KMS-11 (cell line): ENCODE measurements around the gene DNAJC27.
A peak's percentile ranks its signal among the peaks of the same experiment; 100 is the strongest.

Source experiments
- H2AFZ ChIP-seq: fragments of 200-600 bp; sonication (generic); 2 replicates; pipeline ENCODE4 v1.6.1; 2016; ENCODE audit warnings: antibody characterized with exemption, mixed run types, low read depth
- H3K27ac ChIP-seq: fragments of 200-600 bp; sonication (generic); 2 replicates; pipeline ENCODE4 v1.6.1; 2016; ENCODE audit warnings: mild to moderate bottlenecking, mixed run types
- H3K27me3 ChIP-seq: fragments of 200-600 bp; sonication (generic); 2 replicates; pipeline ENCODE4 v1.6.1; 2017; ENCODE audit warnings: mild to moderate bottlenecking, low read depth, mixed run types, moderate library complexity; ENCODE audit not compliant: insufficient read depth
- H3K36me3 ChIP-seq: fragments of 200-600 bp; sonication (generic); 2 replicates; pipeline ENCODE4 v1.6.1; 2017; ENCODE audit warnings: mild to moderate bottlenecking, mixed run types; ENCODE audit not compliant: insufficient read depth
- H3K4me1 ChIP-seq: fragments of 200-600 bp; sonication (generic); 2 replicates; pipeline ENCODE4 v1.6.1; 2016; ENCODE audit warnings: mild to moderate bottlenecking, low read depth, mixed run types; ENCODE audit not compliant: poor library complexity, severe bottlenecking
- H3K4me2 ChIP-seq: fragments of 200-600 bp; sonication (generic); 2 replicates; pipeline ENCODE4 v1.7.0; 2016; ENCODE audit warnings: mild to moderate bottlenecking, mixed run types
- H3K4me3 ChIP-seq: fragments of 200-600 bp; sonication (generic); IDR thresholded peaks from 2 replicates; pipeline ENCODE4 v1.6.1; 2017; ENCODE audit warnings: low read depth, low read length, mixed read lengths; ENCODE audit not compliant: insufficient read depth
- H3K79me2 ChIP-seq: fragments of 200-600 bp; sonication (generic); 2 replicates; pipeline ENCODE4 v1.6.1; 2016; ENCODE audit warnings: low read depth, mixed run types; ENCODE audit not compliant: insufficient read depth
- H3K9ac ChIP-seq: fragments of 200-600 bp; sonication (generic); 2 replicates; pipeline ENCODE4 v1.6.1; 2016; ENCODE audit warnings: mild to moderate bottlenecking, mixed run types
- H4K20me1 ChIP-seq: fragments of 200-600 bp; sonication (generic); 2 replicates; pipeline ENCODE4 v1.6.1; 2016; ENCODE audit warnings: mild to moderate bottlenecking, mixed run types; ENCODE audit not compliant: insufficient read depth
- TF ChIP-seq, protein P1 (sequence below): fragments of 200-600 bp; sonication (generic); conservative IDR thresholded peaks from 2 replicates; pipeline ENCODE4 v1.6.1; 2017; ENCODE audit warnings: low read depth, mild to moderate bottlenecking, antibody characterized with exemption, low read length, moderate library complexity, mixed read lengths

DNAJC27 gene

DNA sequence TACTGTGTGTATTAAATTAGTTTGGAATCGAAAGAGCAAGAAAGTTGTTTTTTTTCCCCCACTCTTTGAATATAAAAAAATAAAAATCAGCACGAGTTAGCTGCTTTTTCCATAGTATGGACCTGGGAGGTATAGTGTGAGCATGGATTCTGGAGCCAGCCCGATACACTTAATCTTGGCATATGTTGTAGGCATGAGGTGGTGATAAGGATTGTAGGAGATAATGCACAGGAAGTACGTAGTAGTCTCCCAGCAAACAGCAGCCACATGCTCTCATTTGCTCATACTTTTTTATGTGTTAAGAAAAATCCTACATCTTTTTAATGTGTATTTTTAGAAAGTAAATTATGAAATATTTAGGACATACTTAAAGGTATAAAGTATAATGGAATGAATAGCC lies 2.1 kb upstream of the DNAJC27 start:
- TF ChIP-seq, protein P1, sequence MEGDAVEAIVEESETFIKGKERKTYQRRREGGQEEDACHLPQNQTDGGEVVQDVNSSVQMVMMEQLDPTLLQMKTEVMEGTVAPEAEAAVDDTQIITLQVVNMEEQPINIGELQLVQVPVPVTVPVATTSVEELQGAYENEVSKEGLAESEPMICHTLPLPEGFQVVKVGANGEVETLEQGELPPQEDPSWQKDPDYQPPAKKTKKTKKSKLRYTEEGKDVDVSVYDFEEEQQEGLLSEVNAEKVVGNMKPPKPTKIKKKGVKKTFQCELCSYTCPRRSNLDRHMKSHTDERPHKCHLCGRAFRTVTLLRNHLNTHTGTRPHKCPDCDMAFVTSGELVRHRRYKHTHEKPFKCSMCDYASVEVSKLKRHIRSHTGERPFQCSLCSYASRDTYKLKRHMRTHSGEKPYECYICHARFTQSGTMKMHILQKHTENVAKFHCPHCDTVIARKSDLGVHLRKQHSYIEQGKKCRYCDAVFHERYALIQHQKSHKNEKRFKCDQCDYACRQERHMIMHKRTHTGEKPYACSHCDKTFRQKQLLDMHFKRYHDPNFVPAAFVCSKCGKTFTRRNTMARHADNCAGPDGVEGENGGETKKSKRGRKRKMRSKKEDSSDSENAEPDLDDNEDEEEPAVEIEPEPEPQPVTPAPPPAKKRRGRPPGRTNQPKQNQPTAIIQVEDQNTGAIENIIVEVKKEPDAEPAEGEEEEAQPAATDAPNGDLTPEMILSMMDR: no peak

DNA sequence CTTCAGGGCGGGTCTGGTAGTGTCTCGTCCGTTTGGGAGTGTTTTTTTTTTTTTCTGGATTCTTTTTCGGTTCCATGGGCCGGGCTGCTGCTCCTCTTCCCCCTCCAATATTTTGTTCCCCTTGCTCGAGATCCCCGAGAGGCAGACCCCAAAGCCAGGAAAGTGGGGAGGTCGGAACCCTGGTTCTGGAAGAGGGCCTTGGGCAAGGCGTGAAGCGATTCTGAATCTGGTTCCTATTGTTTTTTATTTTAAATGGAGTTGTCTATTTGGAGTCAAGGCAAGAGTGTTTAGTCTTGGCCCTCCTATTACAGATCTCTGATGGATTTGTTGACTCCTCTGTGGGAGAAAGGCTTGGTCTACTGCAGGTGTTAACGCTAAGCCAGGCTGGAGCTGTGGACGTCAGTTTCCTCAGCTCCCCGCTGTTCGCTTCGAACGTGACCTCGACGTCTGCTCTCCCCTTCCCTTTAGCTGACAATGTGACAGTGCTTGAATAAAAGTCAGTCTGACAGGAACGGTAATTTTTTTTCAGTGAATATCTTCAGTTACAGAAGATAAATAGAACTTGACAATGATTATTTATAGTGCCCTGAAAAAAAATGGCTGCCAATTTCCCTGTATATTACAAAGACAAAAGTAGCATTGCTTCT lies 683 bp upstream of the DNAJC27 start:
- Histone ChIP-seq H3K27ac (peak overlapping the region; percentile 98), H3K4me1 (peaks cover 12% of the 10 kb centered on the region), H3K79me2 (peaks cover 26% of the 10 kb centered on the region; the same call in 1 of the 2 replicates), H4K20me1 (no peaks in the 10 kb centered on the region), H3K4me3 (no peak overlapping the region), H3K27me3 (no peaks in the 10 kb centered on the region), H3K4me2 (peak overlapping the region; percentile 77), H3K9ac (peak overlapping the region; percentile 100), H3K36me3 (no peaks in the 10 kb centered on the region), H2AFZ (peak overlapping the region; percentile 94)
- TF ChIP-seq, protein P1: no peak

More for the DNA sequence above, 2.1 kb upstream of the DNAJC27 start:
- Histone ChIP-seq H4K20me1 (no peaks in the 10 kb centered on the region), H3K79me2 (peaks cover 26% of the 10 kb centered on the region; the same call in 1 of the 2 replicates), H3K27ac (no peak overlapping the region), H3K9ac (no peak overlapping the region), H3K4me2 (no peak overlapping the region), H2AFZ (no peak overlapping the region), H3K27me3 (no peaks in the 10 kb centered on the region), H3K36me3 (no peaks in the 10 kb centered on the region), H3K4me3 (no peak overlapping the region), H3K4me1 (peaks cover 12% of the 10 kb centered on the region)

DNA sequence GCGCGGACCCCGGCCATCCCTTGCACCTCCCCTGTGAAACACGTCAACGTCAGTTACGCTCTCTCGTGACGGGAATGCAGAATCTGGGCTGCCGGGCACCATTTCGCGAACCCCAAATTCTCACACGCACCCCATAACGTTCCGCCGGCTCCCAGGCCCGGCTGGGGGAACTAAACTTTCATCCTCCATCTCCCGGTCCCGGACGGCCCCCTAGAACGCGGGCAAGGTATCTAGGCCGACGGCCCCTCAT lies 544 bp downstream of the DNAJC27 start:
- H4K20me1 ChIP-seq: no peaks in the 10 kb centered on the region
- H3K27ac ChIP-seq: peak overlapping the region; percentile 98
- peak overlapping the region; percentile 77 for H3K4me2 ChIP-seq
- peaks cover 12% of the 10 kb centered on the region for H3K4me1 ChIP-seq
- H3K36me3 ChIP-seq: no peaks in the 10 kb centered on the region
- H3K9ac ChIP-seq: peak overlapping the region; percentile 100
- H3K27me3 ChIP-seq: no peaks in the 10 kb centered on the region
- H2AFZ ChIP-seq: peak overlapping the region; percentile 94
- TF ChIP-seq, protein P1: no peak
- H3K79me2 ChIP-seq: peaks cover 26% of the 10 kb centered on the region; the same call in 1 of the 2 replicates
- H3K4me3 ChIP-seq: no peak overlapping the region

DNA sequence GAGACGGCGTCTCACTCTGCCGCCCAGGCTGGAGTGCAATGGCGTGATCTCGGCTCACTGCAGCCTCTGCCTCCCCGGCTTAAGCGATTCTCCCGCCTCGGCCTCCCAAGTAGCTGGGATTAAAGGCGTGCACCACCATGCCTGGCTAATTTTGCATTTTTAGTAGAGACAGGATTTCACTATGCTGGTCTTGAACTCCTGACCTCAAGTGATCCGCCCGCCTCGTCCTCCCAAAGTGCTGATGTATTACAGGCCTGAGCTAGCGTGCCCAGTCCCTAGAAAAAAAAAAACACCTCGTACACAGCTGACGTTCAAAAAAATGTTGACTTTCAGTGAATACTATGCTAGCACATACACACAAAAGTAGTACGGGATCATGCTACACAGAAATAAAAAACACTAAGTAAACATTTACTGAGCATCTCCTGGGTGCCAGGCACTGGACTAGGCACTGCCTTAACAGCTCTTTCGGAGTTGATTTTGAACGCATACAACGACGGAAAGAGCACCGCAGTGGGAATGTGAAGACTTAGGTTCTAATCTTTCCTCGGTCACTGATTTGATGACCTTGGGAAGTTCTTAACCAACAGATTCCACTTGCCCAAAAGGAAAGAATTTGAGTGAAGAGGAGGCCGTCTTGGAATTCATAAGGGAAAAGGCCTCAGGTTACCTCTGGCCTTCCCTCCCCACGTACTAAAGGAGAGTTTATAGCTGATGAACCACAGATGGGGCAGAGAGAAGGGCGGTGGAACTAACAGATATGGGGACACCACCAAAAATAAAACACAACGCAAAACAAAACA lies 1.1 kb downstream of the DNAJC27 start:
- Histone ChIP-seq H3K4me3 (no peak overlapping the region), H3K4me1 (peaks cover 12% of the 10 kb centered on the region), H3K4me2 (peak overlapping the region; percentile 77), H3K27me3 (no peaks in the 10 kb centered on the region), H2AFZ (peak overlapping the region; percentile 94), H3K36me3 (no peaks in the 10 kb centered on the region), H3K27ac (peak overlapping the region; percentile 98), H4K20me1 (no peaks in the 10 kb centered on the region), H3K9ac (peak overlapping the region; percentile 100), H3K79me2 (peaks cover 26% of the 10 kb centered on the region; the same call in 1 of the 2 replicates)
- TF ChIP-seq, protein P1: no peak
